GM21786 (cell line): Measurements from ENCODE around the gene NCKAP5.

ENCODE experiments used
- ATAC-seq: cut with Tn5 transposase; IDR thresholded peaks from one replicate; pipeline ENCODE4 v1.9.1; 2021; ENCODE audit not compliant: unreplicated experiment

The NCKAP5 gene

DNA sequence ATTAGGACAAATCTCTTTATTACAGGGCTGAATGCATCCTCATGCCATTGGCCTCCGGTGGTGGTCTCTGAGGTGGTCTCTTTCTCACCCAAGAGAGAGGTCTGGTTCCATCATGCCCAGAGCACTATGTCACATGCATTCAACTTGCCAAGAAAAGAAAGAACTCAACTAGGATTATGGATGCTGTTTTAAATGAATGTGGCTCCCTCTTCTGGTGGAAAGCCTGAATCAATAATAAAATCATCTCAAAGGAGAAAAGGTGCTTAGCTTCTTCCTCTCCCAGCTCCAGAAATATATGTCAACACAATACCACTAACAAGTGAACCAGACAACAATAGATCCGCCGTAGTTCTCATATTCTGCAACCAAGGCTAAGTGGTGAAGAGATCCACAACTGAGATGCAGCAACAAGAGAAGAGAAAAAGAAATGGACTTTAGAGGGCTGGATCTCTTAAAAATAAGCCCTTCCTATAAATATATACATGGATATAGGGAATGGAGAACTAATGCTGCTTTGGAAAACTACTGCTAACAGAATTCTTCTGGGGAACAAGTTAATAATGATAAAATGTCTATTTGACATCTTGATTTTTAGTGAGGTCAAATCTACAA lies 396.8 kb downstream of the NCKAP5 start:
- ATAC-seq, result no peak

DNA sequence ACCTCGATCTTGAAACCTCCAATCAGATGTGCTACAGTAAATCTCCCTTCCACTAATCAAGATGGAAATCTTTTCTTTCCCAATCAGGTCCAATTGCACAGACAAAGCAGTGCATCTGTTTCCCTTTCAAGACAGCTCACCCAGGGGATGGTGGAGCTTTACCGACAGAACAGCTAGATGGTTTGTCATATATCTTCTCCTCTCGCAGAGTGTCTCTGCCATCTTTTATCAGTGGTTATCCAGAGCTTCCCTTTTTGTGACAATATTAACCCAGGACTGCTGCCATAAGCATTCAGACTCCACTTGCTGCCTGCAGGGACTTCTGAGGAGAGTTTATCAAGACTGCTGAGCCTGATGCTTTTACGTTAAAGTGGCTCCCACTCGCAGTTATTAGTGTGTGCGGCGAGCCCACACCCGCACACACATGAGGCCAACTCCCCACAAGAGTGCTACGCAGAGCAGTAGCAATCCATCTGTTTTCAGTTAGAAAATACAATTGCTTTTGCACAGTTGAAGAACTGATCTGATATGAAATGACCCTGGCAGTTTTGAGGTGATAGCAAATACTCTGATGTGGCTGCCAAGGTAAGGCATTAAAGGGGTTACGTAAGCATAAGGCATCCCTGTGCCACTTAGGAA lies 398.9 kb downstream of the NCKAP5 start:
- no peak for ATAC-seq

DNA sequence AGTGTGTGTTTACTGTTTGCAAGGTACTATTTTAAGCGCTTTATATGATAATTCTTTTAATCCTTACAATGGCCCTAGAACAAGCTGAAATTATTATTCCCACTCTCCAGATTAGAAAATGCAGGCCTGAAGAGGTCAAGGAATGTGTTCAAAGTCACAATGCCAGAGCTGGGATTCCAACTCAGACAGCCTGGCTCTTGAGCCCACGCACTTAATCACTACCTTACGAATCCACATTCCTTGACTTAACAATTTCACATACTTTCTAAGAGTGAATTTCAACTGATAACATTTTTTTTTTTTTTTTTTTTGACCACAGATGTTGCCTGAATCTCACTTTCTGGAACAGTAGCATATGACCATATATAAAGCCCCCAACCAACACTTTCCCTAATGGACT lies 400.3 kb downstream of the NCKAP5 start:
- ATAC-seq, result no peak

DNA sequence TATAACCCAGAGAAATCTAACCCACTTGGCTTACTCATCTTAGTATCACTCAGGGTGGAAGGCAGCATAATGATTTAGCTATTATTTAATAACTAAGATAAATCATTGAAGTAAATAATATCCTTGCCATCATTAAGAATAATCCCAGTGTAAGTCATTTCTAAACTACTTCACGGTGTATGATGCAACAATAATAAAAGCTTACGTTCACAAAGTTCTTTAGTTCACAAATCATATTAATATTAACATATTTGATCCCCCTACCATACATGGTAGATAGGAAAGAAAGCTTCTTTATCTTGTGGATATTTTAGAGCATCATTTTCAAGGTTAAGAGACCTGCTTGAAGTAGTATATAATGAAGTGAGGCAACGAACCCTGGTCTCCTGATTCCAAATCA lies 401.0 kb downstream of the NCKAP5 start:
- ATAC-seq, result no peak

DNA sequence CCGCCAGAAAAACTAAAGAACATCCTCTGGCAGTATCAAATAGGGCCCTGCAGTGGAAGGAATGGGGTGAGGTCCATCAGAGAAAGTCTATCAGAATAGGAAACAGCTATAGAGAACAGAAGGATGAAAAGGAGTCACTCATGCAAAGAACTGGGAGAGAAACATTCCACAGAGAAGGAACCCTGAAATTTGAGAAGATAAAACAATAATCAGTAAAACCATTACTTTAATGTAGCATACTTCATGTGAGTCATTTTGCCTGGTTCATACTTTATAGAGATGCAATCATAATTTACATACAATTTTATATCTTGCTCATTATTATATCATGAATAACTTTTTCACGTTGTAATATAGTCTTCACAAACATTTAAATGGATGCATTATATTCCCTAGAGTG lies 402.2 kb downstream of the NCKAP5 start:
- no peak for ATAC-seq

DNA sequence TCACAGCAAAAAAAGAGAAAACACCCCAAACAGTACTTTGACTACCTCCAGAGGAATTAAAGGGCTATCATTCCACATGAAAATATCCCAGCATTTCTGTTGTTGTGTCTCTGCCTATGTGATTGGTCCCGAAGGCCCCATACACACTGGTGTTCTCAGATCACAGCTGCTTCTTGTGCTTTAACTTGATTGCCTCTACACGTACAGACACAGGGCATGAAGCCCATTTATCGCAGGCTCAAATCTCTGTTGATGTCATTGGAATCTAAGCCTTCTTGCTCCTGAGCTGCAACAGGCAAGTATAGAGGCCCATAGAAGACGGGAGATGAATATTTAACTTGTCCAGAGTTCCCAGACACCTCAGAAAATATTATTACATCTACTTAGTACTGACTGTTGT lies 405.2 kb downstream of the NCKAP5 start:
- ATAC-seq, result no peak

DNA sequence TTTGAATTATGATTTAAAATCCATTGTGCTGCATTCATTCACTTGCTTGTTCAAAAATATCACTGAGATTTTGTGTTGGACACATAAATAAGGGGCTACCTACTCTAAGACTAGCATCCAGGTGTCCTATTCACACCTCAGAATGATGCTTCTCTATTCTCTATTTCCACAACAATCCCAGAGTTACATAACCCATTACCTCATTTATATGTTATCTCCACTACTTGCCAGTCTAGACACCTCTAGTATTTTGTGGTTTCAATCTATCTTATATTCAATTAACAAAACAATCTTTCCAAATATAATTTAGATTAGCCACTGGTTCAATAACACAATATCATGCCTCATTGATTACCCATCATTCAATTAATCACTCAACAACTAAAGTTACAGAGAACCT lies 409.8 kb downstream of the NCKAP5 start:
- no peak for ATAC-seq

DNA sequence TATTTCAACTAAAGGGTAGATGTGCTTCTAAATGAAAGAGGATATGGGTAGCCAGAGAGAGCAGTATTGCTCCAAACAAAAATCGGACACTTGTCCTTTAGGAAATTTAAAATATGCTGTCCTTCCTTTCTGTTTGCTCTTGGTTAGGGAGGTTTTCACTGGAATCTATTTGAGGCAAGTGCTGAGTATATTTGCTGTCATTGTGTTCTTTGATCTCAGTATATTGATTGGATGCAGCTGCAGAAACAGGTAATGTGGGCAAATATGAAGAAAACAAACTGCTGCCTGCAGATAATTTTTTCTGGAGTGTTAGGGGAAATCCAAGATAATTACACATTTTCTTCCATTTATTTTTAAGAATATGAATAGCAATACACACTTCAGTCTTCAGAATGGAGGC lies 410.2 kb downstream of the NCKAP5 start:
- ATAC-seq, result no peak

DNA sequence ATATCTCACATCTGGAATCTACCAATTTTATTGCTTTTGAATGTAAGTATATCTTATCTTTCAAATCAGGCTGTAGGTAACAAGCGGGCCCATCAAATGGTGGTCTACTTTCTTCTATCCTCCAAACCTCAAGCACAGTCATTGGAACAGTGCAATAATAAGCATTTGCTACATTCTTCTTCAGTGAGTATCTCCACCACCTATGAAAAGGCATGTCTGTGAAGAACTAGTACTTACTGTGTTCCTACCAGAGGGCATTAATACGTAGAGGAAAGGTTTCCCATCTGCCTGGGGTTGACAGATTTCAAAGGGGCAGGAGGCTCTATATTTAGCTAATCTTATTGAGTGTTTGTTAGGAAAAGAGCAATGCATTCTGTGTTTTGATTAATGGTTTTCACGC lies 411.1 kb downstream of the NCKAP5 start:
- no peak for ATAC-seq

DNA sequence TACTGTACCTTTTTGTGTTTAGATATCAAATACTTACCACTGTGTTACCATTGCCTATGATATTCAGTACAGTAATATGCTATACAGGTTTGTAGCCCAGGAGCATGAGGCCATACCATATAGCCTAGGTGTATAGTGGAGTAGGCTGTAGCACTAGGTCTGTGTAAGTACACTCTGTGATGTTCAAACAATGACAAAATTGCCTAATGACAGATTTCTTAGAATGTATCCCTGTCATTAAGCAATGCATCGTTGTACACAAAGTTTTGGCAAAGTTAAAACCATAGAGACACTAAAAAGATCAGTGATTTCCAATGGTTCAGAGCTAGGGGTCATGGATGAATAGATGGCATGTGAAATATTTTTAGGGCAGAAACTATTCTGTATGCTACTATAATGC lies 415.5 kb downstream of the NCKAP5 start:
- no peak for ATAC-seq

DNA sequence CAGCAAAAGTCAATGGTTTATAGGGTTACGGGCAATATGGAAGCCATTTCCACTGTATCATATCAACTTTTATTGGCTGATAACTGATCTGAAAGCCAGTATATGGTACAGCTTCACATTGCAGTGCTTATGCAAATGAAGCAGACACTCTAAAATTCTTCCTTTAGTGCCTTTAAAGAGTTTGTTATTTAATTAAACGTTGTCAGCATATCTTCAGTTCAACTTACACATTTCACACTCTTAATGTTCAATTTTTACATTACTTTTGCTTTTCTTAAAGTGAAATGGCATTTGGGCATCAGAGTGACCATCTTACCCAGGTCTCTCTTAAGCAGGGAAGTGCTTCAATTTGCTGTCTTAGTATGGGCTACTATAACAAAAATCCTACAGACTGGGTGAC lies 420.1 kb downstream of the NCKAP5 start:
- ATAC-seq, result no peak

DNA sequence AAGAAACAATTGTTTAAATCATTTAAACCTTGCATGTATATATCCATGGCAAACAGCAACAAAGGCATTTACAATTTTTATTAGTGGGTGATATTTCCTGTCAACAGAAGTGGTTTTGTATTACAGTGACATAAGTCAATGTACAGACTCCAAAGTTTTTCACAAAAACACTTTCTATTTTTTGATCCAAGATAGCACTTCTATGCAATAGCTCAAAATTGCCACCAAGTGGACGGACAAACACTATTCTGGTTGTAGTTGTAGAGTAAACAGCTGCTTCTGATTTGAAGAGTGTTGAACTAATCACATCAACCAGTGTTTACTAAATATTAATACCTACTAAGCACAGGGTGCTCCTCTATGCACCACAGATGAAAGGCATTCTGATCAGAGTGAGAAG lies 421.4 kb downstream of the NCKAP5 start:
- no peak for ATAC-seq

DNA sequence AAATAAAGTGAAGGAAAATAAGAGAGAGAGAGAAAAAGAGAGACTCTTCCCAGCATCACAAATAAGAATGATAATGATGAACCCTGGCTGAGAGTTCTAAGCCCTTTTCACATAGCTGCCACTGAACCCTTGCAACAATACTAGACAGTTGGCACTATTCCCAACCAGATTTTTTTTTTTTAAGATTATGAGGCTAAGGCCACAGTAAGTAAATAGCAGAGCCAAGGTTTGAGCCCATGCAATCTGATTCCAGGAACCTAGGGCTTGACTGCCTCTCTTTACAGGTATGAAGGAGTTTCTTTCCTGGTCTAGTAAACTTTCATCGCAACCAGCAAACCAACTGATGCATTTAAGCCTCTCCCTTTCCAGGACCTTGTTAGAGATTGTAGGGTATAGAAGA lies 424.6 kb downstream of the NCKAP5 start:
- no peak for ATAC-seq

DNA sequence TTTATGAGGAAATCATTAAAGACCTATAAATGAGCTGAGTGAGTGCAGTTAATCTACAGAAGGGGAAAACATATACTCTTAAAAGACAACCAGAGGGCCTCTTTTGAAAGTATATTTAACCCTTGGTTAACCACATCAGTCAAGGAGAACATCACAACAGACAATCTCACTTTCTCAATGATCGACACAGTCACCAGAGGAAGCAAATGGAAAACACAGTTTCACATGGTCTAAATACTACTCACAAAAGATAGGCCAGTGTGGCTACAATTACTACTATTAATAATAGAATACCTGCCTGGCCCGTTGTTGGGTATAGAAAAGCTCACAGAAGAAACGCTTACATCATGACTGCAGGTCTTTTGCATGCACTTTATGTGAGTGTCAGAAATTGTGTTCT lies 426.2 kb downstream of the NCKAP5 start:
- ATAC-seq, result no peak

DNA sequence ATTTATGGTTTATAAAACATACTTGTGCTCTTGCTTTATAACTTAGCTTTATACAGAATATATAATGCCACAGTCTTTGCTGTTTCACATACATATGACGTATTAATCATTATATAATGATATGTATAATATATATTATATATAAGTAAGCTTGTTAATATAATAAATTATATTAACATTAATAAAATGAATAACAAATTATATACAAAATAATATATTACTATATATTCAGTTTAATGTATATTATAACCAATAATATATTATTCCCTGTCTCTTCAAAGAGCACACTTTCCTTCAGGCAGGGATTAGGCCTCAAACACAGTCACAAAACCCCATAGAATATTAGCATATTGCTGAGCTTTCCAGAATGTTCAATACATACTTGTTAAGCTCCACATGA lies 427.6 kb downstream of the NCKAP5 start:
- no peak for ATAC-seq

DNA sequence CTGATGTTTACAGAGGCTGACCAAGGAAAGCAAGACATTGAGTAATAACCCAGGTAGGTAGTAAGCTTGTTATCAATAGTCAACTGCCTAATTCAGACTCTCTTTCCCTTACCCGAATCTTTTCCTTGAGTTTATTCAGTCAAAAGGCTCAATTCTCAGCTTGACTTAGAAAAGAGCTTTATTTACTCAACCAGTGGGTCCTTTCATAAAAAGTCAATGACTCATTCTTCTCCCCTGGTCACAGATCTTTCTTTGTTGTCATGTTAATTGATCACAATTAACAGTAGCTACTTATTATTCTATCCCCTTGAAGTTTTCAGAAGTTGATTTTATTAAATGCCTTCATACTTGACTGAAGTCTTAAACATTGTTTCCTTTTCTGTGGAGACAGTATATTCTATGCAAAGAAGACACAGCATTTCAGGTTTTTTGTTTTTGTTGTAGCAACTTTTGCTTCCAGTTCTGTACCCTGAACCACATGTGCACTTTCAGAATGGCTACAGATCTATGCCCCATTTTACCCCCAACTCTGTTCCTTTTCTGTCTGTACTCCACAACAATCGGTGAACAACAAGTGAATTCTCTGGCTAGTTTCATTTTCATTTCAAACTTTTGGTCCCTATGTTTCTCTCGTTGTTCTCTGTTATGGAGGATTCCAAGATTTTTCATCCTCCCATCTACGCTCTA lies 428.3 kb downstream of the NCKAP5 start:
- ATAC-seq, result peak; percentile 51

DNA sequence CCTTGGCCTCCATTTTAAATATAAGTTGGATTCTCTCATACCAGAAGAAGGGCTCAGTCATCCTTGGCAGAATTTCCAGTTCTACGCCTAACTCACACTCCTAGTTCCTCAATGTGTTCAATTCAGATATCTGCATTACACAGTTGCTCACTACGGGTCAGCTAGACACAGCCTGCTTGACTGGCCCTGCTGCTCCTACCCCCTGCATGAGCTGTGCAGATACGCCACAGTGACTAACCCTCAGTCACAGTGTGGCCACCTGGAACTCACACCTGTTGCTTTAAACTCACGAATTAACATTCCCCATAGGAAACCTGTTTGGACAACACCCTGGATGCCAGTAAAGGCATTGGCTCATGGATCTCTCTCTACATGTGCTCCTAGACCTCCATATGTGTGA lies 429.6 kb downstream of the NCKAP5 start:
- no peak for ATAC-seq

DNA sequence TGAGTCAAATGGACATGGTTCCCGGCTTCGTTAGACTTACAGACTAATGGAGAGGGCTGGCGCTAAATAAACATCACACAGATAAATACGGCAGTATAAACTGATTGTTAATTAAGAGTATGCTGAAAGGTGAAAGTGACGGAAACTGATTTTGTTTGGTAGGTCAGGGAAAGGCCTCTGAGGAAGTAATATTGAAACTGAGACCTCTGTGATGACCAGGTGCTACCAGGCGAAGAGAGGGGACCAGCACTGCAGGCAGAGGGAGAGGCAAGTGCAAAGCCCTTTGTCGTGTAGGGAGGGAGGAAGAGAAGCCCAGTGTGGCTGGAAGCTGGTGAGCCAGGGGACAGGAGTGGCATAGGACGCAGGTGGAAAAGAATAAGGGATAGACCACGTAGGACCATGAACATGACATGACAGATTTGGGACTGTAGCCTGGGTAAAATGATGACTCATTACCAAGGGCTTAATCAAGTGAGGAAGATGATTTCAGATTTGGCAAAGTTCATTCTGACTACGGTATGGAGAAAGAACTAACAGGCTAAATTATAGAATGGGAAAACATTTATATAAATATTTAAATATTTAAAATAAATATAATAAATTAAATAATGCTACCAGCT lies 433.1 kb downstream of the NCKAP5 start:
- ATAC-seq, result no peak

DNA sequence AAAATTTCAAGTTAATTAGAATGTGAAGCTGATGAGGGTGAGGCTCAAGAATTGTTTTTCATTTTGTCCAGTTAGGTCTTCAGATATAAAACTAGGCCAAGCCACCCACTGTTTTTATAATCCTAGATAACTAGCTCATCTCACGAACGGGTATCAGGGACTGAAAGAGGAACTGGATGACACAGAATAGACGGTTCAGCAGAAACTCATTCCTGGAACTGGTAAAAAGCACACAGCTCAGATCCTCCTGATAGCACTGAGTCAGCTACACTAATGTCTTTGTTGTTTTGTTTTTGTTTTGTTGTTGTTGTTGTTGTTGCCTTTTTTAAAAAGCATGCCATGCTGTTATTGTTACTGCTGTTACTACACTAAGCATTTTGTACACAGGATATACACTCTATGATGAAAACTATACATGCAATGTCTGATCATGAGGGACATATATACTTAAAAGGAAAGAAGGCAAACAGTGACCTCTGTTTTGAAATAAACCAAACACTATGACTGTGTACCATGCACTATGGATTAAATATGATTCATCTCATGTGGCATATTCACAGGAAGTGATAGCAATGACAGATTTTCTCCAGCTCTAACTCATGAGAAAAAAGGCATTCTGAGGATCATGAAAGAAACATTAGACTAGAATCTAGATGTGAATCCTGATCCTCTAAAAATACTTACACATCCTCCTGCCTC lies 437.6 kb downstream of the NCKAP5 start:
- no peak for ATAC-seq

DNA sequence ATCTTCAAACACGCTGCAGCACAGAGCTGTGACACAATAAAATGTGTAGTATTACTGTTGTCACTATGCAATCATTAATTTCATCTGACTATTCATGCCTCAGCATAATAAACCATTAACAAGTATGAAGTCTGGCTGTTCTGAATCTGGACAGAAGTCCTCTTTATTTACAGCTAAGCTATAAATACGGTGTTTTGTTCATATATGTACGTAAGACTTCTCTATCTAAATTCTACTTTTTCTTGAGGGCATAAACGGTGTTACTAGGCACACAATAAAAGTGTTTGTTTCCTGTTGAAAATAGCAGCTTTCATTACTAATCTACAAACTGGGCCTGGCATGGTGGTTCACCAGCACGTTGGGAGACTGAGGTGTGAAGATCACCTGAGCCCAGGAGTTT lies 443.8 kb downstream of the NCKAP5 start:
- no peak for ATAC-seq

DNA sequence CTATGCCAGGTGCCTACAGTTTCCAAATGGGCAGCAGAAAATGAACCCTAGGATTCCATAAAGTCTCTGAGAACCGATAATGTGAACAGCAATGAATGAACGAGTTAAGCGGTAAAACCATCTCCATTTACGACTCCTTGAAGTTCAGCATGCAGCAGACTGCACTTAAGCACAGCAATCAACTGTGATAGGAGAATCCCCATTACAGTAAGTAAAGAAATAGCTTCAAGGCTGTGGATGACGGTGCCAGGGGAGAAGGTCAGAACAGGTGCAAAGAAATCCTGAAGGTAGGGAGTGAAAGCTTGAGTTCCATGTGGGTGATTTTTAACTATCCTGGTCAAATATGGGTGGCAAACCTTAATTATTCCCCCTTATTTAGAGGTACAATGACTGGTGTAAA lies 444.4 kb downstream of the NCKAP5 start:
- ATAC-seq, result no peak

DNA sequence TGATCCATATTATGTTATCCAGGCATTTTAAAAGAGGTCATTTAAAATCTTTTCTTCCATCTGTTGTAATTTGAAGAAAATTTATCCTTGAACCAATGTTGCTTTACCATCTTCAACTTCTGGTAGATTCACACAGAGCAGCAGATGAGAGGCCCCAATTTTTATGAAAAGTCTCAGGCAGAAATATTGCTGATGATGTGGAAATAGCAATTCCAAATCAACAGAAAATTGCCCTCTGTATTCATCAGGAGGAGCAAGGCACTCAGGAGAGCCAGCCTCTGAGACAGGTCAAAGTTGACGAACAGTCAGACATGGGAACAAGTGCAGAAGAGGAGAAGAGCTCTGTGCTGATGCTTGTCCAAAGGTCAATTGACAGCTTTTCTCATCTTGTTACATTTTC lies 444.9 kb downstream of the NCKAP5 start:
- ATAC-seq, result no peak
